ENCODE results near the gene FZD4. TPM values are rescaled to one million over a fixed set of nuclear protein-coding genes. Genes with fewer than 3 reads are reported as not detected.
"Not testable (repeated sequence)": the region's sequence is repeated elsewhere in the genome, so short reads cannot be mapped to it uniquely, and the experiment has no call there.

The FZD4 gene
- total RNA-seq, 5 donors from 2014 or later (not counting 1 experiment from before 2014, with no cell fraction given) = 0.13 to 0.35 (median 0.20) TPM; not detected in 2

GRCh38 chr11:86978247-86978646, 23.1 kb upstream of the FZD4 start:
- H3K4me1 ChIP-seq (ENCODE audit: control insufficient read depth in 1 of 2, extremely low read depth in 1 of 2, insufficient read depth in 2 of 2, low read length in 2 of 2) = no peaks in the 10 kb centered on the region
- no peak overlapping the region for H3K27ac Mint-ChIP-seq
- no peaks in the 10 kb centered on the region for H3K36me3 Mint-ChIP-seq
- DNase-seq (no peak), ATAC-seq (replicated peaks in 1 of 4) (no peak)
- no peaks in the 10 kb centered on the region for H3K27me3 Mint-ChIP-seq
- H3K4me3 Mint-ChIP-seq = no peak overlapping the region
- POLR2A ChIA-PET = no interaction called here
- H3K27me3 ChIP-seq (replicated peaks in 1 of 2; ENCODE audit: control insufficient read depth in 2 of 2, extremely low read depth in 1 of 2, insufficient read depth in 2 of 2, low read length in 1 of 2) = peaks cover 0 to 4% of the 10 kb centered on the region in 2 experiments
- no peaks in the 10 kb centered on the region for H3K9me3 ChIP-seq
- H3K4me3 ChIP-seq (ENCODE audit: control insufficient read depth in 1 of 2, extremely low read depth in 1 of 2, low read length in 1 of 2) = no peak overlapping the region
- H3K27ac ChIP-seq (ENCODE audit: low read length) = no peak overlapping the region
- 83% methylated on average over 5 of the region's 7 CpGs for WGBS (ENCODE audit: insufficient coverage)
- no peaks in the 10 kb centered on the region for H3K36me3 ChIP-seq (ENCODE audit: control insufficient read depth in 2 of 2, extremely low read depth in 1 of 2, insufficient read depth in 1 of 2, low read length in 1 of 2)
- no peaks in the 10 kb centered on the region for H3K4me1 Mint-ChIP-seq
- CTCF ChIA-PET = interaction anchor here in 1 of 2 donors (0.6 kb wide), 1 partner anchor 119 kb away, joined by 3 read pairs; no protein-coding TSS in a partner anchor
- peaks cover 4 to 7% (median 5%) of the 10 kb centered on the region in 3 donors for H3K9me3 Mint-ChIP-seq

GRCh38 chr11:86977441-86978050, 22.4 kb upstream of the FZD4 start:
- Histone ChIP-seq H3K27me3 (replicated peaks in 1 of 2; ENCODE audit: control insufficient read depth in 2 of 2, extremely low read depth in 1 of 2, insufficient read depth in 2 of 2, low read length in 1 of 2) (peaks cover 0 to 6% of the 10 kb centered on the region in 2 experiments), H3K36me3 (ENCODE audit: control insufficient read depth in 2 of 2, extremely low read depth in 1 of 2, insufficient read depth in 1 of 2, low read length in 1 of 2) (no peaks in the 10 kb centered on the region), H3K27ac (ENCODE audit: low read length) (no peak overlapping the region), H3K4me1 (ENCODE audit: control insufficient read depth in 1 of 2, extremely low read depth in 1 of 2, insufficient read depth in 2 of 2, low read length in 2 of 2) (no peaks in the 10 kb centered on the region), H3K4me3 (ENCODE audit: control insufficient read depth in 1 of 2, extremely low read depth in 1 of 2, low read length in 1 of 2) (no peak overlapping the region), H3K9me3 (no peaks in the 10 kb centered on the region)
- H3K36me3 Mint-ChIP-seq = no peaks in the 10 kb centered on the region
- no peak overlapping the region for H3K27ac Mint-ChIP-seq
- WGBS (ENCODE audit: insufficient coverage) = 100% methylated on average over 2 of the region's 6 CpGs
- H3K9me3 Mint-ChIP-seq = peaks cover 10 to 14% (median 12%) of the 10 kb centered on the region in 3 donors
- H3K4me3 Mint-ChIP-seq = no peak overlapping the region
- ChIA-PET POLR2A (no interaction called here), CTCF (interaction anchor here in 1 of 2 donors (0.6 to 0.9 kb wide), 2 partner anchors 38 to 120 kb away, joined by 3 read pairs; no protein-coding TSS in a partner anchor)
- ATAC-seq (replicated peaks in 1 of 4) (no peak), DNase-seq (no peak)
- no peaks in the 10 kb centered on the region for H3K27me3 Mint-ChIP-seq
- no peaks in the 10 kb centered on the region for H3K4me1 Mint-ChIP-seq

GRCh38 chr11:86972734-86973133, 17.5 kb upstream of the FZD4 start:
- ChIA-PET POLR2A (no interaction called here), CTCF (interaction anchor here (0.7 to 1.2 kb wide), 2 partner anchors 13 to 111 kb away, joined by 3 read pairs; no protein-coding TSS in a partner anchor)
- DNase-seq (no peak), ATAC-seq (replicated peaks in 1 of 4) (no peak)
- Histone ChIP-seq H3K4me1 (ENCODE audit: control insufficient read depth in 1 of 2, extremely low read depth in 1 of 2, insufficient read depth in 2 of 2, low read length in 2 of 2) (no peaks in the 10 kb centered on the region), H3K27ac (ENCODE audit: low read length) (no peak overlapping the region), H3K36me3 (ENCODE audit: control insufficient read depth in 2 of 2, extremely low read depth in 1 of 2, insufficient read depth in 1 of 2, low read length in 1 of 2) (no peaks in the 10 kb centered on the region), H3K4me3 (ENCODE audit: control insufficient read depth in 1 of 2, extremely low read depth in 1 of 2, low read length in 1 of 2) (no peak overlapping the region), H3K27me3 (replicated peaks in 1 of 2; ENCODE audit: control insufficient read depth in 2 of 2, extremely low read depth in 1 of 2, insufficient read depth in 2 of 2, low read length in 1 of 2) (peaks cover 0 to 8% of the 10 kb centered on the region in 2 experiments), H3K9me3 (no peaks in the 10 kb centered on the region)
- Mint-ChIP-seq H3K4me1 (no peaks in the 10 kb centered on the region), H3K27ac (no peak overlapping the region), H3K9me3 (peaks cover 10 to 15% (median 12%) of the 10 kb centered on the region in 3 donors), H3K27me3 (peaks cover 4 to 7% of the 10 kb centered on the region in 2 donors), H3K36me3 (no peaks in the 10 kb centered on the region), H3K4me3 (no peak overlapping the region)
- no CpG with 5 or more reads among the region's 1 CpG for WGBS (ENCODE audit: insufficient coverage)

GRCh38 chr11:86969258-86969657, 14.1 kb upstream of the FZD4 start:
- H3K27me3 ChIP-seq (replicated peaks in 1 of 2; ENCODE audit: control insufficient read depth in 2 of 2, extremely low read depth in 1 of 2, insufficient read depth in 2 of 2, low read length in 1 of 2) = peaks cover 0 to 13% of the 10 kb centered on the region in 2 experiments
- ATAC-seq (replicated peaks in 1 of 4) = no peak
- DNase-seq = no peak
- Mint-ChIP-seq H3K36me3 (no peaks in the 10 kb centered on the region), H3K9me3 (peaks cover 10 to 15% (median 12%) of the 10 kb centered on the region in 3 donors), H3K27me3 (peaks cover 19 to 33% of the 10 kb centered on the region in 2 donors), H3K27ac (no peak overlapping the region), H3K4me1 (no peaks in the 10 kb centered on the region), H3K4me3 (no peak overlapping the region)
- ChIA-PET CTCF (no interaction called here), POLR2A (no interaction called here)
- no peak overlapping the region for H3K4me3 ChIP-seq (ENCODE audit: control insufficient read depth in 1 of 2, extremely low read depth in 1 of 2, low read length in 1 of 2)
- no peak overlapping the region for H3K27ac ChIP-seq (ENCODE audit: low read length)
- no peaks in the 10 kb centered on the region for H3K9me3 ChIP-seq
- no peaks in the 10 kb centered on the region for H3K4me1 ChIP-seq (ENCODE audit: control insufficient read depth in 1 of 2, extremely low read depth in 1 of 2, insufficient read depth in 2 of 2, low read length in 2 of 2)
- no peaks in the 10 kb centered on the region for H3K36me3 ChIP-seq (ENCODE audit: control insufficient read depth in 2 of 2, extremely low read depth in 1 of 2, insufficient read depth in 1 of 2, low read length in 1 of 2)
- WGBS (ENCODE audit: insufficient coverage) = 100% methylated on average over 1 of the region's 1 CpG

GRCh38 chr11:86967601-86968000, 12.4 kb upstream of the FZD4 start:
- H3K9me3 ChIP-seq; H3K36me3 ChIP-seq (ENCODE audit: control insufficient read depth in 2 of 2, extremely low read depth in 1 of 2, insufficient read depth in 1 of 2, low read length in 1 of 2); H3K27ac ChIP-seq (ENCODE audit: low read length); H3K9me3 Mint-ChIP-seq; ATAC-seq (replicated peaks in 1 of 4); H3K4me3 ChIP-seq (ENCODE audit: control insufficient read depth in 1 of 2, extremely low read depth in 1 of 2, low read length in 1 of 2); CTCF ChIA-PET; POLR2A ChIA-PET; H3K36me3 Mint-ChIP-seq; DNase-seq; H3K4me1 ChIP-seq (ENCODE audit: control insufficient read depth in 1 of 2, extremely low read depth in 1 of 2, insufficient read depth in 2 of 2, low read length in 2 of 2); H3K4me1 Mint-ChIP-seq; H3K27ac Mint-ChIP-seq; H3K4me3 Mint-ChIP-seq: not testable (repeated sequence)
- WGBS (ENCODE audit: insufficient coverage) = 84% methylated on average over 4 of the region's 7 CpGs
- peaks cover 0 to 10% of the 10 kb centered on the region in 2 experiments for H3K27me3 ChIP-seq (replicated peaks in 1 of 2; ENCODE audit: control insufficient read depth in 2 of 2, extremely low read depth in 1 of 2, insufficient read depth in 2 of 2, low read length in 1 of 2)
- peaks cover 28 to 42% of the 10 kb centered on the region in 2 donors for H3K27me3 Mint-ChIP-seq

GRCh38 chr11:86957976-86958646, 2.9 kb upstream of the FZD4 start:
- H3K27ac ChIP-seq (ENCODE audit: low read length) = no peak overlapping the region
- ChIA-PET POLR2A (interaction anchor here in 1 of 2 donors (0.6 kb wide), 1 partner anchor 506 kb away, joined by 5 read pairs; no protein-coding TSS in a partner anchor), CTCF (interaction anchor here (0.6 to 1.1 kb wide), 2 partner anchors 37 to 311 kb away, joined by 3 read pairs; no protein-coding TSS in a partner anchor)
- Mint-ChIP-seq H3K4me3 (no peak overlapping the region), H3K27ac (no peak overlapping the region), H3K4me1 (peaks cover 15 to 17% (median 17%) of the 10 kb centered on the region in 3 donors), H3K36me3 (no peaks in the 10 kb centered on the region), H3K27me3 (peaks cover 33 to 55% of the 10 kb centered on the region in 2 donors), H3K9me3 (no peaks in the 10 kb centered on the region)
- H3K4me3 ChIP-seq (ENCODE audit: control insufficient read depth in 1 of 2, extremely low read depth in 1 of 2, low read length in 1 of 2) = no peak overlapping the region
- no peaks in the 10 kb centered on the region for H3K36me3 ChIP-seq (ENCODE audit: control insufficient read depth in 2 of 2, extremely low read depth in 1 of 2, insufficient read depth in 1 of 2, low read length in 1 of 2)
- 94% methylated on average over 3 of the region's 4 CpGs for WGBS (ENCODE audit: insufficient coverage)
- H3K4me1 ChIP-seq (ENCODE audit: control insufficient read depth in 1 of 2, extremely low read depth in 1 of 2, insufficient read depth in 2 of 2, low read length in 2 of 2) = peaks cover 2 to 18% of the 10 kb centered on the region in 2 experiments
- no peak for DNase-seq
- H3K9me3 ChIP-seq = no peaks in the 10 kb centered on the region
- peaks cover 2 to 25% of the 10 kb centered on the region in 2 experiments for H3K27me3 ChIP-seq (replicated peaks in 1 of 2; ENCODE audit: control insufficient read depth in 2 of 2, extremely low read depth in 1 of 2, insufficient read depth in 2 of 2, low read length in 1 of 2)
- no peak for ATAC-seq (replicated peaks in 1 of 4)

Data from T-cell (primary cell).